GM23338 (cell line): ENCODE data around the gene PGAP6. TPM values are rescaled to one million over a fixed set of nuclear protein-coding genes. Genes with fewer than 3 reads are reported as not detected.

Experiments used
- ATAC-seq: fragments of 200-7000 bp; cut with Tn5 transposase; 3 replicates; pipeline ENCODE4 v1.9.1; 2020
- DNase-seq: peaks from one replicate; pipeline ENCODE4 v3.0.0-alpha.2; 2015; ENCODE audit warnings: low spot score
- H2AFZ ChIP-seq: fragments of 200-600 bp; sonication (generic); 2 replicates; pipeline ENCODE4 v1.8.0; 2016; ENCODE audit warnings: antibody characterized with exemption, mild to moderate bottlenecking, moderate library complexity
- H3F3A ChIP-seq: fragments of 200-600 bp; sonication (generic); replicated peaks from 2 replicates; pipeline ENCODE4 v1.8.0; 2017; ENCODE audit warnings: antibody characterized with exemption, mixed run types, low read depth
- H3K27ac ChIP-seq: fragments of 200-600 bp; sonication (generic); 2 replicates; pipeline ENCODE4 v1.6.1; 2016; ENCODE audit warnings: low read depth
- H3K27me3 ChIP-seq: fragments of 200-600 bp; sonication (generic); 2 replicates; pipeline ENCODE4 v1.8.0; 2016; ENCODE audit warnings: mild to moderate bottlenecking, mixed run types, moderate library complexity; ENCODE audit not compliant: insufficient read depth
- H3K36me3 ChIP-seq: fragments of 200-600 bp; sonication (generic); 2 replicates; pipeline ENCODE4 v1.8.0; 2016; ENCODE audit warnings: mild to moderate bottlenecking; ENCODE audit not compliant: insufficient read depth
- H3K4me1 ChIP-seq: fragments of 200-600 bp; sonication (generic); 2 replicates; pipeline ENCODE4 v1.8.0; 2016; ENCODE audit warnings: mild to moderate bottlenecking, moderate library complexity; ENCODE audit not compliant: insufficient read depth
- H3K4me2 ChIP-seq: fragments of 200-600 bp; sonication (generic); 2 replicates; pipeline ENCODE4 v1.7.1; 2017; ENCODE audit warnings: mixed run types
- H3K4me3 ChIP-seq: fragments of 200-600 bp; sonication (generic); 2 replicates; pipeline ENCODE4 v1.6.1; 2016; ENCODE audit warnings: mixed run types
- H3K79me2 ChIP-seq: fragments of 200-600 bp; sonication (generic); replicated peaks from 2 replicates; pipeline ENCODE4 v1.8.0; 2017; ENCODE audit warnings: mild to moderate bottlenecking; ENCODE audit not compliant: insufficient read depth
- H3K9me2 ChIP-seq: fragments of 200-600 bp; sonication (generic); 2 replicates; pipeline ENCODE4 v1.8.0; 2017; ENCODE audit not compliant: insufficient read depth
- H4K20me1 ChIP-seq: fragments of 200-600 bp; sonication (generic); replicated peaks from 2 replicates; pipeline ENCODE4 v1.8.0; 2017; ENCODE audit warnings: mild to moderate bottlenecking; ENCODE audit not compliant: insufficient read depth
- H3K27ac Mint-ChIP-seq: 2 replicates; pipeline ENCODE4 v1.8.0; 2020; ENCODE audit warnings: inconsistent platforms, mild to moderate bottlenecking, moderate library complexity, mixed read lengths
- H3K27me3 Mint-ChIP-seq: 3 replicates; pipeline ENCODE4 v1.8.0; 2022; ENCODE audit warnings: low read depth, mild to moderate bottlenecking, moderate library complexity, mixed read lengths, inconsistent platforms; ENCODE audit not compliant: insufficient read depth, poor library complexity
- H3K36me3 Mint-ChIP-seq: 3 replicates; pipeline ENCODE4 v1.8.0; 2021; ENCODE audit warnings: low read depth, mild to moderate bottlenecking, inconsistent platforms, moderate library complexity, mixed read lengths
- H3K4me1 Mint-ChIP-seq: 3 replicates; pipeline ENCODE4 v1.8.0; 2020; ENCODE audit warnings: mild to moderate bottlenecking, inconsistent platforms, mixed read lengths
- H3K4me3 Mint-ChIP-seq: 3 replicates; pipeline ENCODE4 v1.8.0; 2021; ENCODE audit warnings: moderate library complexity, mild to moderate bottlenecking, inconsistent platforms, mixed read lengths
- H3K9me3 Mint-ChIP-seq: 3 replicates; pipeline ENCODE4 v1.8.0; 2020; ENCODE audit warnings: moderate library complexity, mild to moderate bottlenecking, inconsistent platforms, mixed read lengths
- CTCF ChIP-seq, 2 experiments: fragments of 200-600 bp in 1 of 2; sonication (generic) in 1 of 2; conservative IDR thresholded peaks; 2 replicates each; pipeline versions ENCODE4 v1.5.1 to v1.6.1; 2016 to 2017; ENCODE audit warnings: antibody characterized with exemption in 2 of 2, low read depth in 2 of 2, mild to moderate bottlenecking in 2 of 2, moderate library complexity in 1 of 2
- ETS1 ChIP-seq: IDR thresholded peaks from 2 replicates; pipeline ENCODE4 v1.6.1; 2016; ENCODE audit warnings: antibody characterized with exemption
- EZH2 ChIP-seq: fragments of 200-600 bp; sonication (generic); IDR thresholded peaks from one replicate; pipeline ENCODE4 v1.8.0; 2017; ENCODE audit warnings: antibody characterized with exemption, mild to moderate bottlenecking, low read depth; ENCODE audit not compliant: unreplicated experiment
- EZH2phosphoT487 ChIP-seq: fragments of 200-600 bp; sonication (generic); IDR thresholded peaks from one replicate; pipeline ENCODE4 v1.8.1; 2018; ENCODE audit warnings: antibody characterized with exemption; ENCODE audit not compliant: unreplicated experiment
- JUNB ChIP-seq: IDR thresholded peaks from one replicate; pipeline ENCODE4 v1.6.1; 2016; ENCODE audit warnings: antibody characterized with exemption; ENCODE audit not compliant: unreplicated experiment
- NANOG ChIP-seq: IDR thresholded peaks from 2 replicates; pipeline ENCODE4 v1.6.1; 2016; ENCODE audit warnings: antibody characterized with exemption, borderline replicate concordance
- REST ChIP-seq: IDR thresholded peaks from one replicate; pipeline ENCODE4 v1.6.1; 2018; ENCODE audit warnings: antibody characterized with exemption; ENCODE audit not compliant: unreplicated experiment
- ZNF114 ChIP-seq: fragments of 250-450 bp; sonication (Bioruptor Pico); IDR thresholded peaks from 2 replicates; pipeline ENCODE4 v1.5.0; 2020; ENCODE audit warnings: mild to moderate bottlenecking, moderate library complexity
- ZNF331 ChIP-seq: fragments of 250-450 bp; sonication (Bioruptor Pico); IDR thresholded peaks from 2 replicates; pipeline ENCODE4 v1.5.0; 2020; ENCODE audit warnings: low read depth, mild to moderate bottlenecking, moderate library complexity
- polyA plus RNA-seq: library from polyadenylated mRNA; unstranded; fragments of >200 nt; fragmentation: Nextera tagmentation; extraction: Ambion mirVana; gene quantifications from 2 replicates; pipeline ENCODE4 v1.2.1, GENCODE V29; 2016
- total RNA-seq: library from RNA; depleted of rRNA; stranded (reverse); fragments of >200 nt; shearing (Covaris generic); gene quantifications from 2 replicates; pipeline ENCODE4 v1.2.3, GENCODE V29; 2014

Gene PGAP6
- total and polyA plus RNA-seq, 2 experiments from 2014 or later, result 25.1 to 112 TPM

GRCh38 chr16:430904-431303, 49.1 kb upstream of the PGAP6 start (continued):
- no peak for TF ChIP-seq ZNF114 (CRISPR knock-in tag)
- no peak for TF ChIP-seq ETS1
- no peak for TF ChIP-seq EZH2phosphoT487
- no peak for TF ChIP-seq ZNF331 (CRISPR knock-in tag)
- TF ChIP-seq EZH2, result no peak
- TF ChIP-seq JUNB, result no peak
- no peak for TF ChIP-seq NANOG
- TF ChIP-seq CTCF (conservative IDR thresholded peaks at IDR 0.05; ENCODE audit: low read depth in 2 of 2), result no peak

- no peak overlapping the region for H2AFZ ChIP-seq
- H3K79me2 ChIP-seq, result peaks cover 53% of the 10 kb centered on the region
- TF ChIP-seq ZNF114 (CRISPR knock-in tag), result no peak
- TF ChIP-seq REST, result no peak
- no peak for TF ChIP-seq CTCF (conservative IDR thresholded peaks at IDR 0.05; ENCODE audit: low read depth in 2 of 2)
- no peak for TF ChIP-seq JUNB
- no peak for TF ChIP-seq EZH2
- peak overlapping the region; percentile 83 for H3K4me3 ChIP-seq
- peak overlapping the region; percentile 92 for H3K4me2 ChIP-seq
- no peaks in the 10 kb centered on the region for H3K9me2 ChIP-seq
- ATAC-seq (no peak), DNase-seq (no peak)
- peaks cover 19% of the 10 kb centered on the region for H4K20me1 ChIP-seq
- H3K27ac Mint-ChIP-seq, result no peak overlapping the region
- H3K4me3 Mint-ChIP-seq, result peak overlapping the region; percentile 77
- H3K9me3 Mint-ChIP-seq, result 0 out of 3 replicates have a peak, but pooled peaks cover 4% of the 10 kb centered on the region
- peaks cover 11% of the 10 kb centered on the region for H3K4me1 Mint-ChIP-seq
- peaks cover 9% of the 10 kb centered on the region for H3K36me3 Mint-ChIP-seq
- H3K4me1 ChIP-seq, result peaks cover 8% of the 10 kb centered on the region
- H3K36me3 ChIP-seq, result no peaks in the 10 kb centered on the region
- H3F3A ChIP-seq, result peaks cover 9% of the 10 kb centered on the region; the same call in 1 of the 2 replicates
- H3K27me3 Mint-ChIP-seq, result peaks cover 42% of the 10 kb centered on the region
- H3K27ac ChIP-seq, result no peak overlapping the region
- H3K27me3 ChIP-seq, result peaks cover 43% of the 10 kb centered on the region
Observed at GRCh38 chr16:427250-427649, 45.5 kb upstream of the PGAP6 start.
